Peyer's patch (tissue), 4 donors: ENCODE results near the gene ZNF831.

Experiments used
- POLR2A ChIP-seq, 2 donors: fragments of 450-650 bp; IDR thresholded peaks; one replicate each; pipeline ENCODE4 v1.5.1; 2017; ENCODE audit warnings: antibody characterized with exemption in 2 of 2, mild to moderate bottlenecking in 2 of 2, moderate library complexity in 2 of 2
- TF ChIP-seq, protein P1 (sequence below), 6 experiments: fragments of 450-650 bp in 4 of 6; fragments of 200-600 bp in 2 of 6; sonication (generic) in 1 of 6; IDR thresholded peaks; one replicate each; pipeline ENCODE4 v1.5.1; 2017 to 2019; ENCODE audit warnings: antibody characterized with exemption in 6 of 6, mild to moderate bottlenecking in 3 of 6, moderate library complexity in 1 of 6

GRCh38 chr20:59150821-59151251 lies 12.8 kb upstream of the ZNF831 start:
- no peak for TF ChIP-seq POLR2A (IDR thresholded peaks at IDR 0.05)
- TF ChIP-seq, protein P1, sequence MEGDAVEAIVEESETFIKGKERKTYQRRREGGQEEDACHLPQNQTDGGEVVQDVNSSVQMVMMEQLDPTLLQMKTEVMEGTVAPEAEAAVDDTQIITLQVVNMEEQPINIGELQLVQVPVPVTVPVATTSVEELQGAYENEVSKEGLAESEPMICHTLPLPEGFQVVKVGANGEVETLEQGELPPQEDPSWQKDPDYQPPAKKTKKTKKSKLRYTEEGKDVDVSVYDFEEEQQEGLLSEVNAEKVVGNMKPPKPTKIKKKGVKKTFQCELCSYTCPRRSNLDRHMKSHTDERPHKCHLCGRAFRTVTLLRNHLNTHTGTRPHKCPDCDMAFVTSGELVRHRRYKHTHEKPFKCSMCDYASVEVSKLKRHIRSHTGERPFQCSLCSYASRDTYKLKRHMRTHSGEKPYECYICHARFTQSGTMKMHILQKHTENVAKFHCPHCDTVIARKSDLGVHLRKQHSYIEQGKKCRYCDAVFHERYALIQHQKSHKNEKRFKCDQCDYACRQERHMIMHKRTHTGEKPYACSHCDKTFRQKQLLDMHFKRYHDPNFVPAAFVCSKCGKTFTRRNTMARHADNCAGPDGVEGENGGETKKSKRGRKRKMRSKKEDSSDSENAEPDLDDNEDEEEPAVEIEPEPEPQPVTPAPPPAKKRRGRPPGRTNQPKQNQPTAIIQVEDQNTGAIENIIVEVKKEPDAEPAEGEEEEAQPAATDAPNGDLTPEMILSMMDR (IDR thresholded peaks at IDR 0.05), result no peak
